Measurements from ENCODE around the gene GIMD1. TPM values are rescaled to one million over a fixed set of nuclear protein-coding genes. Genes with fewer than 3 reads are reported as not detected.

Gene GIMD1
- total RNA-seq, 1 experiment from 2014 or later = not detected

- Histone ChIP-seq H2AFZ (ENCODE audit: low read length) (no peak overlapping the region), H2BK5ac (ENCODE audit: insufficient read length, low read length) (no peak overlapping the region), H2BK120ac (ENCODE audit: low read depth, low read length, poor library complexity, severe bottlenecking) (no peak overlapping the region), H4K8ac (replicated peaks; ENCODE audit: insufficient read length, low read depth, low read length) (no peak overlapping the region), H2AK5ac (ENCODE audit: insufficient read length, low read length) (no peak overlapping the region), H3K23ac (ENCODE audit: insufficient read length, low read depth, low read length) (no peak overlapping the region), H3K9ac (ENCODE audit: extremely low read depth, insufficient read length, low read length) (no peak overlapping the region), H3K56ac (ENCODE audit: insufficient read length, low read depth, low read length) (no peak overlapping the region), H3K79me2 (ENCODE audit: insufficient read depth, low read length) (no peaks in the 10 kb centered on the region), H3K9me3 (ENCODE audit: control insufficient read depth, low read depth, low read length) (no peaks in the 10 kb centered on the region), H3K79me1 (ENCODE audit: insufficient read depth, low read depth, low read length, poor library complexity, severe bottlenecking) (no peaks in the 10 kb centered on the region), H4K91ac (ENCODE audit: insufficient read length, low read depth, low read length) (no peak overlapping the region), H2BK15ac (ENCODE audit: low read depth, low read length) (no peak overlapping the region), H3K14ac (ENCODE audit: insufficient read depth, low read length) (no peak overlapping the region), H4K20me1 (ENCODE audit: control insufficient read depth, insufficient read depth, insufficient read length) (no peaks in the 10 kb centered on the region), H4K5ac (ENCODE audit: insufficient read length, low read depth, low read length) (no peak overlapping the region), H2BK20ac (ENCODE audit: low read depth, low read length, poor library complexity, severe bottlenecking) (no peak overlapping the region), H3K27ac (ENCODE audit: insufficient read length, low read depth, low read length) (no peak overlapping the region), H2BK12ac (ENCODE audit: insufficient read length, low read depth, low read length) (no peak overlapping the region), H3K4me2 (ENCODE audit: insufficient read depth, insufficient read length, low read length) (no peak overlapping the region), H3K27me3 (ENCODE audit: insufficient read depth, low read length) (no peaks in the 10 kb centered on the region), H3K4me1 (ENCODE audit: insufficient read depth, low read length) (no peaks in the 10 kb centered on the region), H3T11ph (ENCODE audit: low read length) (no peak overlapping the region), H3K4ac (ENCODE audit: low read depth, low read length) (no peak overlapping the region), H3K23me2 (ENCODE audit: insufficient read length, low read depth, low read length, poor library complexity, severe bottlenecking) (no peaks in the 10 kb centered on the region), H3K18ac (ENCODE audit: insufficient read length, low read depth, low read length) (no peak overlapping the region)
- Mint-ChIP-seq H3K27ac (no peak overlapping the region), H3K27me3 (ENCODE audit: low read depth) (no peaks in the 10 kb centered on the region), H3K36me3 (ENCODE audit: insufficient read depth in 1 of 3, low read depth in 3 of 3) (no peaks in the 10 kb centered on the region), H3K4me3 (no peak overlapping the region), H3K4me1 (peaks cover 0 to 6% of the 10 kb centered on the region in 2 experiments; a peak in 2 of 4 replicates), H3K9me3 (no peaks in the 10 kb centered on the region)
- TF ChIP-seq CTCF (conservative IDR thresholded peaks at IDR 0.05) = no peak
- no CpG with 5 or more reads among the region's 1 CpG for WGBS (ENCODE audit: extremely low coverage, insufficient read length, low lambda C conversion rate)
- no peak for DNase-seq
Measured at GRCh38 chr4:106365613-106366012, 3.0 kb downstream of the GIMD1 start.
